ENCODE measurements around the gene SMIM35.

SMIM35 gene

GRCh38 chr11:118133816-118134215, 47.1 kb upstream of the SMIM35 start:
- Histone ChIP-seq H3K4me2 (ENCODE audit: low read length) (no peak overlapping the region), H3K36me3 (replicated peaks; ENCODE audit: low read depth, low read length) (no peaks in the 10 kb centered on the region), H3K79me2 (ENCODE audit: low read length) (no peaks in the 10 kb centered on the region), H2AFZ (ENCODE audit: low read depth, low read length) (no peak overlapping the region), H4K20me1 (ENCODE audit: insufficient read depth, low read length) (no peaks in the 10 kb centered on the region), H3K9me3 (ENCODE audit: insufficient read depth, low read length) (no peaks in the 10 kb centered on the region), H3K9ac (ENCODE audit: low read length) (no peak overlapping the region), H3K27me3 (ENCODE audit: low read depth, low read length) (peaks cover 24% of the 10 kb centered on the region), H3K4me3 (ENCODE audit: low read length) (no peak overlapping the region), H3K27ac (ENCODE audit: low read length) (no peak overlapping the region), H3K4me1 (ENCODE audit: low read length) (no peaks in the 10 kb centered on the region)
- TF ChIP-seq CTCF (IDR thresholded peaks at IDR 0.05; ENCODE audit: low read depth, low read length) (no peak), EZH2phosphoT487 (IDR thresholded peaks at IDR 0.05; ENCODE audit: low read depth) (no peak)

- Histone ChIP-seq H4K20me1 (ENCODE audit: insufficient read depth, low read length) (no peaks in the 10 kb centered on the region), H3K4me1 (ENCODE audit: low read length) (no peaks in the 10 kb centered on the region), H3K79me2 (ENCODE audit: low read length) (no peaks in the 10 kb centered on the region), H3K9ac (ENCODE audit: low read length) (no peak overlapping the region), H3K27me3 (ENCODE audit: low read depth, low read length) (peaks cover 21% of the 10 kb centered on the region; the same call in 1 of the 2 replicates), H3K4me2 (ENCODE audit: low read length) (no peak overlapping the region), H3K9me3 (ENCODE audit: insufficient read depth, low read length) (no peaks in the 10 kb centered on the region), H3K36me3 (replicated peaks; ENCODE audit: low read depth, low read length) (no peaks in the 10 kb centered on the region), H3K4me3 (ENCODE audit: low read length) (no peak overlapping the region), H3K27ac (ENCODE audit: low read length) (no peak overlapping the region), H2AFZ (ENCODE audit: low read depth, low read length) (no peak overlapping the region)
- TF ChIP-seq CTCF (IDR thresholded peaks at IDR 0.05; ENCODE audit: low read depth, low read length) (no peak), EZH2phosphoT487 (IDR thresholded peaks at IDR 0.05; ENCODE audit: low read depth) (no peak)
Measured at GRCh38 chr11:118132385-118133151, 45.8 kb upstream of the SMIM35 start.

GRCh38 chr11:118129471-118130172, 42.9 kb upstream of the SMIM35 start:
- no peaks in the 10 kb centered on the region for H4K20me1 ChIP-seq (ENCODE audit: insufficient read depth, low read length)
- no peaks in the 10 kb centered on the region for H3K79me2 ChIP-seq (ENCODE audit: low read length)
- H3K27ac ChIP-seq (ENCODE audit: low read length) = no peak overlapping the region
- no peak overlapping the region for H3K4me3 ChIP-seq (ENCODE audit: low read length)
- TF ChIP-seq EZH2phosphoT487 (IDR thresholded peaks at IDR 0.05; ENCODE audit: low read depth) (no peak), CTCF (IDR thresholded peaks at IDR 0.05; ENCODE audit: low read depth, low read length) (no peak)
- no peak overlapping the region for H3K9ac ChIP-seq (ENCODE audit: low read length)
- peaks cover 7% of the 10 kb centered on the region for H3K4me1 ChIP-seq (ENCODE audit: low read length)
- H2AFZ ChIP-seq (ENCODE audit: low read depth, low read length) = no peak overlapping the region
- no peak overlapping the region for H3K4me2 ChIP-seq (ENCODE audit: low read length)
- peaks cover 11% of the 10 kb centered on the region; the same call in 1 of the 2 replicates for H3K27me3 ChIP-seq (ENCODE audit: low read depth, low read length)
- no peaks in the 10 kb centered on the region for H3K9me3 ChIP-seq (ENCODE audit: insufficient read depth, low read length)
- H3K36me3 ChIP-seq (replicated peaks; ENCODE audit: low read depth, low read length) = no peaks in the 10 kb centered on the region

- H3K9me3 ChIP-seq (ENCODE audit: insufficient read depth, low read length) = no peaks in the 10 kb centered on the region
- H2AFZ ChIP-seq (ENCODE audit: low read depth, low read length) = no peak overlapping the region
- H3K27me3 ChIP-seq (ENCODE audit: low read depth, low read length) = peaks cover 5% of the 10 kb centered on the region; the same call in 1 of the 2 replicates
- no peak overlapping the region for H3K4me2 ChIP-seq (ENCODE audit: low read length)
- H3K36me3 ChIP-seq (replicated peaks; ENCODE audit: low read depth, low read length) = no peaks in the 10 kb centered on the region
- no peaks in the 10 kb centered on the region for H4K20me1 ChIP-seq (ENCODE audit: insufficient read depth, low read length)
- peaks cover 7% of the 10 kb centered on the region for H3K4me1 ChIP-seq (ENCODE audit: low read length)
- H3K79me2 ChIP-seq (ENCODE audit: low read length) = no peaks in the 10 kb centered on the region
- TF ChIP-seq EZH2phosphoT487 (IDR thresholded peaks at IDR 0.05; ENCODE audit: low read depth) = no peak
- TF ChIP-seq CTCF (IDR thresholded peaks at IDR 0.05; ENCODE audit: low read depth, low read length) = no peak
- H3K27ac ChIP-seq (ENCODE audit: low read length) = no peak overlapping the region
- no peak overlapping the region for H3K4me3 ChIP-seq (ENCODE audit: low read length)
- no peak overlapping the region for H3K9ac ChIP-seq (ENCODE audit: low read length)
Measured at GRCh38 chr11:118128721-118129470, 42.1 kb upstream of the SMIM35 start.
